ENCODE data around the gene MIXL1.

Gene MIXL1

DNA sequence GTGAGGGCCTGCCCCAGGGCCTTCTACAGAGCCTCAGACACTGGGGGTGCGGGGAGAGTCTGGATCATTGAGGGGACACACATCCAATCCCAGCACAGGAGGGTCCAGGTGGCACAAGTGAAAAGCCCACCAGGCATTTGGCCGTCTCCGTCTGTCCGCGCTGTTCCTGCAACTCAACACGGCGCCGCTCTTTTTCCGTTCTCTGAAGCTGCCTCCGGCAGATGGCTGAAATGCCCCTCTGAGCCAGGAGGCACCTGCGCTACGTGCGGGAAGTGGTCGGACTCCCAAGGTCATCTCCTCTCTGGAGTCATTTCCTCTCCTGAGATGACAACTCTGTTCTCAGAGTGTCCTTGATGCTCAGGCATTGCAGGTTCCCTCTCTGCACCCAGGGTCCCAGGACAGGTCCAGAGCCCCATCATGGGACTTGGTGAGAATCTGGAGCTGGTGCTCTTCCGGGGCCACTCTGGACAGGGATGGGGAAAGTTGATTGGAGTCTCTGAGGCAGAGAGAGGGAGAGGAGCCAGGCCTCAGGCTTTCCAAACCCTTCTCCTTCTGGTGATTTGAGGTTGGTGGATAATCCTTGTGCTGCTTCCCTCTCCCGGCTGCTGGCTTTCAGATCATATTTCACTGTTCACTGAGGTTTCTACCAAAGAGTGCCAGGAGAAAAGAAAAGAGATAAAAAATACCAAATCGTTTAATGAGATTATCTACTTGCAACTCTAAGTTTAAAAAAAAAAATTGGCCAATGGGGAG lies 14.0 kb upstream of the MIXL1 start:
- Histone ChIP-seq H3K27ac (ENCODE audit: low read length) (no peak overlapping the region), H3K4me3 (ENCODE audit: low read length) (no peak overlapping the region), H3F3A (ENCODE audit: insufficient read depth, low read length) (no peaks in the 10 kb centered on the region), H4K20me1 (ENCODE audit: insufficient read depth, low read length) (no peaks in the 10 kb centered on the region), H2AFZ (ENCODE audit: low read length) (no peak overlapping the region), H3K4me1 (ENCODE audit: low read length) (no peaks in the 10 kb centered on the region), H3K79me2 (ENCODE audit: low read length) (no peaks in the 10 kb centered on the region), H3K36me3 (replicated peaks; ENCODE audit: insufficient read depth, low read length) (no peaks in the 10 kb centered on the region), H3K9me2 (replicated peaks; ENCODE audit: insufficient read depth, low read length) (no peaks in the 10 kb centered on the region), H3K9ac (ENCODE audit: low read length) (no peak overlapping the region), H3K27me3 (replicated peaks; ENCODE audit: insufficient read depth, low read length) (no peaks in the 10 kb centered on the region), H3K9me3 (replicated peaks; ENCODE audit: insufficient read depth, low read length) (no peaks in the 10 kb centered on the region), H3K4me2 (ENCODE audit: low read depth, low read length) (no peak overlapping the region)
- DNase-seq = no peak
- TF ChIP-seq EZH2phosphoT487 (IDR thresholded peaks at IDR 0.05; ENCODE audit: low read length) (no peak), EZH2 (optimal IDR thresholded peaks at IDR 0.05; ENCODE audit: low read depth, low read length) (no peak), CTCF (IDR thresholded peaks at IDR 0.05; ENCODE audit: low read length) (no peak)

- Histone ChIP-seq H3K4me3 (ENCODE audit: low read length) (no peak overlapping the region), H3K27me3 (replicated peaks; ENCODE audit: insufficient read depth, low read length) (no peaks in the 10 kb centered on the region), H3K4me2 (ENCODE audit: low read depth, low read length) (no peak overlapping the region), H3K36me3 (replicated peaks; ENCODE audit: insufficient read depth, low read length) (no peaks in the 10 kb centered on the region), H3K27ac (ENCODE audit: low read length) (no peak overlapping the region), H3K4me1 (ENCODE audit: low read length) (no peaks in the 10 kb centered on the region), H4K20me1 (ENCODE audit: insufficient read depth, low read length) (no peaks in the 10 kb centered on the region), H3K9me3 (replicated peaks; ENCODE audit: insufficient read depth, low read length) (no peaks in the 10 kb centered on the region), H3F3A (ENCODE audit: insufficient read depth, low read length) (no peaks in the 10 kb centered on the region), H3K9me2 (replicated peaks; ENCODE audit: insufficient read depth, low read length) (no peaks in the 10 kb centered on the region), H2AFZ (ENCODE audit: low read length) (no peak overlapping the region), H3K9ac (ENCODE audit: low read length) (no peak overlapping the region), H3K79me2 (ENCODE audit: low read length) (no peaks in the 10 kb centered on the region)
- TF ChIP-seq EZH2phosphoT487 (IDR thresholded peaks at IDR 0.05; ENCODE audit: low read length) = no peak
- TF ChIP-seq EZH2 (optimal IDR thresholded peaks at IDR 0.05; ENCODE audit: low read depth, low read length) = no peak
- TF ChIP-seq CTCF (IDR thresholded peaks at IDR 0.05; ENCODE audit: low read length) = no peak
- DNase-seq = no peak
These were observed 12.8 kb upstream of the MIXL1 start for GRCh38 chr1:226210571-226211176.

DNA sequence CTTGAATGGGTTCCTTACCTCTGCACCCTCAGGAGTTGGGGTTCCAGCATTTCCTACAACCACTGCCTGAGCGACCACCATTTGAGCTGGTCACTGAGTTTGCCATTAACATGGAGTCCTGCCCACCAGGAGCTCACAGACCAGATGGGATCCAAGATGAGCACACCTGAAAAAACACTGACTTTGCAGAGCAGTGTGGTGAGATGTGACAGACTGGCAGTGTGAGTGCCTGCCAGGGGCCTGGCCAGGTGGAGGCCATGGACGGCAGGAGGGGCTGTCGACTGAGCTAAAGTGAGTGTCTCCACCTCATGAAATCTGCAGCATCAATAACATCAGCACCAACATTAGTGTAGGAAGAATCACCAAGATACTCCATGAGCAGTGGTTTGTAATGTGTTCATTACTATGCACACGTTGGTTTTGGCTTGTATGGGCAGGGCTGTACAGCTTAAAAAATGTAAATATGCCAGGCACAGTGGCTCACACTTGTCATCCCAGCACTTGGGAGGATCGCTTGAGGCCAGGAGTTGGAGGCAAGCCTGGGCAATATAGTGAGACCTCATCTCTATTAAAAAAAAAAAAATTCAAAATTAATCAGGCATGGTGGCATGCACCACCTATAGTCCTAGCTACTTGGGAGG lies 12.2 kb upstream of the MIXL1 start:
- H3K27me3 ChIP-seq (replicated peaks; ENCODE audit: insufficient read depth, low read length) = no peaks in the 10 kb centered on the region
- H3K27ac ChIP-seq (ENCODE audit: low read length) = no peak overlapping the region
- no peak overlapping the region for H3K4me2 ChIP-seq (ENCODE audit: low read depth, low read length)
- no peak for TF ChIP-seq CTCF (IDR thresholded peaks at IDR 0.05; ENCODE audit: low read length)
- no peak for TF ChIP-seq EZH2 (optimal IDR thresholded peaks at IDR 0.05; ENCODE audit: low read depth, low read length)
- no peak for TF ChIP-seq EZH2phosphoT487 (IDR thresholded peaks at IDR 0.05; ENCODE audit: low read length)
- H3K36me3 ChIP-seq (replicated peaks; ENCODE audit: insufficient read depth, low read length) = no peaks in the 10 kb centered on the region
- no peaks in the 10 kb centered on the region for H3K9me2 ChIP-seq (replicated peaks; ENCODE audit: insufficient read depth, low read length)
- H3K79me2 ChIP-seq (ENCODE audit: low read length) = no peaks in the 10 kb centered on the region
- no peak overlapping the region for H3K4me3 ChIP-seq (ENCODE audit: low read length)
- DNase-seq = no peak
- no peaks in the 10 kb centered on the region for H3F3A ChIP-seq (ENCODE audit: insufficient read depth, low read length)
- H3K9me3 ChIP-seq (replicated peaks; ENCODE audit: insufficient read depth, low read length) = no peaks in the 10 kb centered on the region
- no peaks in the 10 kb centered on the region for H4K20me1 ChIP-seq (ENCODE audit: insufficient read depth, low read length)
- no peak overlapping the region for H2AFZ ChIP-seq (ENCODE audit: low read length)
- no peaks in the 10 kb centered on the region for H3K4me1 ChIP-seq (ENCODE audit: low read length)
- no peak overlapping the region for H3K9ac ChIP-seq (ENCODE audit: low read length)

All from MM.1S (cell line).